K562 (cell line): ENCODE results near the gene NKX1-2. TPM values are rescaled to one million over a fixed set of nuclear protein-coding genes. Genes with fewer than 3 reads are reported as not detected.

Experiments used
- ATAC-seq: fragments of 200-7000 bp; cut with Tn5 transposase; 3 replicates; pipeline ENCODE4 v1.9.1; 2020; ENCODE audit warnings: moderate library complexity
- BruUV-seq: library from RNA; stranded (reverse); fragments of 400-500 nt; replicated peaks from 2 replicates; lab custom pipeline; 2021; lab: Mats Ljungman, UMichigan
- CTCF ChIA-PET: fragments of 300-600 bp; formaldehyde crosslinking; extraction: SDS; loops from one replicate; lab custom pipeline; 2021; ENCODE audit warnings: low intra/inter-chr PET ratio; lab: Yijun Ruan, JAX
- POLR2A ChIA-PET: fragments of 300-600, 350-650 bp; sonication (Branson Sonifier 250); formaldehyde crosslinking; extraction: SDS; loops from one replicate; lab custom pipeline; 2021; ENCODE audit warnings: antibody characterized with exemption, inconsistent platforms; lab: Yijun Ruan, JAX
- DNase-seq, 4 experiments: peaks; one replicate each; pipeline versions ENCODE4 v3.0.0 to v3.0.0-alpha.2; 2011 to 2018; ENCODE audit warnings: low spot score in 3 of 4, mixed read lengths in 3 of 4; ENCODE audit errors: extremely low read depth in 1 of 4
- FAIRE-seq: peaks from 2 replicates; lab custom pipeline; 2011; peaks lifted over from hg19 to GRCh38; lab: Jason Lieb, UNC
- H2AFZ ChIP-seq: 2 replicates; pipeline ENCODE4 v1.6.0; 2011; ENCODE audit warnings: low read depth, low read length, control low read depth, inconsistent platforms
- H3K27ac ChIP-seq: fragments of 200-600 bp; 3 replicates; pipeline ENCODE4 v1.8.0; 2011; ENCODE audit warnings: low read depth, mild to moderate bottlenecking, control low read depth, inconsistent platforms, low read length, moderate library complexity, mixed read lengths; ENCODE audit errors: extremely low read depth
- H3K27me3 ChIP-seq, 2 experiments: fragments of 300-600 bp in 1 of 2; 2 replicates in 1 of 2; 3 replicates in 1 of 2; pipeline versions ENCODE4 v1.6.0 to v1.8.0; 2011; ENCODE audit warnings: inconsistent platforms in 2 of 2, low read length in 2 of 2, mild to moderate bottlenecking in 1 of 2, mixed read lengths in 1 of 2, moderate library complexity in 1 of 2; ENCODE audit not compliant: control insufficient read depth in 2 of 2, insufficient read depth in 2 of 2
- H3K36me3 ChIP-seq: fragments of 300-600 bp; 3 replicates; pipeline ENCODE4 v1.8.0; 2011; ENCODE audit warnings: mild to moderate bottlenecking, low read length, inconsistent platforms; ENCODE audit not compliant: control insufficient read depth, insufficient read depth
- H3K4me1 ChIP-seq, 2 experiments: fragments of 200-600 bp in 1 of 2; replicated peaks in 1 of 2; 2 replicates in 1 of 2; 3 replicates in 1 of 2; pipeline versions ENCODE4 v1.5.1 to v1.8.0; 2011; ENCODE audit warnings: inconsistent platforms in 2 of 2, low read length in 2 of 2, mild to moderate bottlenecking in 1 of 2, mixed read lengths in 1 of 2, moderate library complexity in 1 of 2; ENCODE audit not compliant: control insufficient read depth in 2 of 2, insufficient read depth in 2 of 2
- H3K4me2 ChIP-seq: 2 replicates; pipeline ENCODE4 v1.6.1; 2011; ENCODE audit warnings: low read length, control low read depth, inconsistent platforms, mixed read lengths; ENCODE audit not compliant: insufficient read depth
- H3K4me3 ChIP-seq: fragments of 200-600 bp; sonication (generic), shearing (Covaris generic); 2 replicates; pipeline ENCODE4 v1.5.1; 2016; ENCODE audit warnings: control low read depth, inconsistent platforms
- H3K79me2 ChIP-seq: fragments of 200-600 bp; 3 replicates; pipeline ENCODE4 v1.8.0; 2011; ENCODE audit warnings: low read length, inconsistent platforms; ENCODE audit not compliant: control insufficient read depth, insufficient read depth
- H3K9ac ChIP-seq, 2 experiments: 2 replicates each; pipeline versions ENCODE4 v1.6.0 to v1.6.1; 2011; ENCODE audit warnings: low read depth in 2 of 2, low read length in 2 of 2, control low read depth in 1 of 2, inconsistent platforms in 1 of 2, mild to moderate bottlenecking in 1 of 2, mixed read lengths in 1 of 2; ENCODE audit not compliant: insufficient read depth in 1 of 2
- H3K9me1 ChIP-seq: one replicate; pipeline ENCODE4 v1.6.0; 2011; ENCODE audit warnings: inconsistent platforms, mild to moderate bottlenecking, low read length, moderate library complexity; ENCODE audit not compliant: control insufficient read depth, insufficient read depth
- H3K9me3 ChIP-seq: replicated peaks from 2 replicates; pipeline ENCODE4 v1.5.1; 2011; ENCODE audit warnings: low read depth, low read length, inconsistent platforms; ENCODE audit not compliant: control insufficient read depth, insufficient read depth
- H4K20me1 ChIP-seq: replicated peaks from 2 replicates; pipeline ENCODE4 v1.6.1; 2011; ENCODE audit warnings: low read length, inconsistent platforms, mixed read lengths; ENCODE audit not compliant: control insufficient read depth, insufficient read depth
- BHLHE40 ChIP-seq: IDR thresholded peaks from 2 replicates; pipeline ENCODE4 v1.6.1; 2011; ENCODE audit warnings: low read length, improper control_type of control experiment
- CEBPB ChIP-seq: fragments of 450-650 bp; IDR thresholded peaks from 2 replicates; pipeline ENCODE4 v1.6.1; 2016; ENCODE audit warnings: missing genetic modification characterization, missing compliant biosample characterization
- ELF2 ChIP-seq: fragments of 250-450 bp; sonication (Bioruptor Pico); IDR thresholded peaks from 2 replicates; pipeline ENCODE4 v1.5.0; 2021; ENCODE audit warnings: mild to moderate bottlenecking
- FOSL1 ChIP-seq: fragments of 200-800 bp; sonication (Bioruptor generic); conservative IDR thresholded peaks from 2 replicates; pipeline ENCODE4 v1.6.1; 2016; ENCODE audit warnings: missing genetic modification characterization, missing compliant biosample characterization
- GATA2 ChIP-seq: sonication (generic); formaldehyde crosslinking; IDR thresholded peaks from 2 replicates; pipeline ENCODE4 v1.4.0; 2020; ENCODE audit warnings: mild to moderate bottlenecking, missing genetic modification reagents
- GMEB1 ChIP-seq: fragments of 250-450 bp; sonication (Bioruptor Pico); IDR thresholded peaks from 2 replicates; pipeline ENCODE4 v1.4.0; 2020; ENCODE audit warnings: mild to moderate bottlenecking
- HMGN3 ChIP-seq: IDR thresholded peaks from 2 replicates; pipeline ENCODE4 v1.6.1; 2011; ENCODE audit warnings: borderline replicate concordance, low read depth, mild to moderate bottlenecking, mixed read lengths, low read length; ENCODE audit not compliant: insufficient read length; ENCODE audit errors: extremely low read depth
- NR2F6 ChIP-seq: fragments of 450-650 bp; formaldehyde crosslinking; IDR thresholded peaks from 2 replicates; pipeline ENCODE4 v1.4.0; 2020; ENCODE audit warnings: mild to moderate bottlenecking
- RBM14 ChIP-seq: fragments of 200-400 bp; formaldehyde crosslinking; IDR thresholded peaks from 2 replicates; pipeline ENCODE4 v1.6.1; 2018; ENCODE audit warnings: low read depth, mild to moderate bottlenecking, low read length, moderate library complexity, borderline replicate concordance; ENCODE audit not compliant: insufficient read depth
- RBM15 ChIP-seq: fragments of 200-400 bp; formaldehyde crosslinking; IDR thresholded peaks from 2 replicates; pipeline ENCODE4 v1.6.1; 2018; ENCODE audit warnings: mild to moderate bottlenecking, low read length, moderate library complexity; ENCODE audit not compliant: insufficient read depth
- SMAD4 ChIP-seq: fragments of 250-450 bp; sonication (Bioruptor Pico); conservative IDR thresholded peaks from 2 replicates; pipeline ENCODE4 v1.8.0; 2021; ENCODE audit warnings: inconsistent platforms, mild to moderate bottlenecking, moderate library complexity
- SMARCA5 ChIP-seq: fragments of 450-650 bp; IDR thresholded peaks from 2 replicates; pipeline ENCODE4 v1.6.1; 2016
- SMARCC2 ChIP-seq: fragments of 450-650 bp; IDR thresholded peaks from 2 replicates; pipeline ENCODE4 v1.6.1; 2017; ENCODE audit warnings: antibody characterized with exemption, moderate library complexity, mild to moderate bottlenecking, low read depth
- SMARCE1 ChIP-seq: fragments of 450-650 bp; IDR thresholded peaks from 2 replicates; pipeline ENCODE4 v1.7.1; 2016; ENCODE audit warnings: mild to moderate bottlenecking
- SRF ChIP-seq, 2 experiments: fragments of 250-450, 450-650 bp in 1 of 2; sonication (Bioruptor Pico) in 1 of 2; sonication (generic) in 1 of 2; formaldehyde crosslinking; IDR thresholded peaks; 2 replicates each; pipeline versions ENCODE4 v1.5.0 to v1.5.1; 2020 to 2022; ENCODE audit warnings: mild to moderate bottlenecking in 1 of 2, missing genetic modification reagents in 1 of 2
- STAT5A ChIP-seq: IDR thresholded peaks from 2 replicates; pipeline ENCODE4 v1.6.1; 2012; ENCODE audit warnings: low read length, inconsistent platforms, borderline replicate concordance
- TBL1XR1 ChIP-seq, 2 experiments: IDR thresholded peaks; 2 replicates each; pipeline ENCODE4 v1.6.1; 2012; ENCODE audit warnings: improper control_type of control experiment in 2 of 2, low read length in 2 of 2, mild to moderate bottlenecking in 1 of 2
- WGBS: fragments of 100-300 bp; shearing (Covaris generic); methylation state at CpG from one replicate; pipeline ENCODE4 v1.1.6; 2016; ENCODE audit warnings: low coverage, mixed read lengths; ENCODE audit not compliant: insufficient coverage; ENCODE audit errors: missing lambda C conversion rate; 5-methylcytosine and 5-hydroxymethylcytosine counted together
- in situ Hi-C: fragments of 300-500 bp; cut with MboI; formaldehyde crosslinking; loops from 4 replicates; pipeline ENCODE4 v1.15.0; 2018; ENCODE audit warnings: inconsistent platforms, mixed read lengths
- intact Hi-C: fragments of 100-400 bp; cut with micrococcal nuclease; formaldehyde crosslinking; loops from 2 replicates; pipeline ENCODE4 v1.14.2; 2022
- polyA plus RNA-seq, 8 experiments: library from polyadenylated mRNA; depleted of rRNA in 4 of 8; stranded (reverse) in 5 of 8; unstranded in 3 of 8; fragments of >200 nt; fragmentation: Nextera tagmentation in 2 of 8; fragmentation: Illumina TruSeq in 1 of 8; extraction: Ambion mirVana in 2 of 8; extraction: Trizol in 1 of 8; gene quantifications; 2 replicates each; pipeline versions ENCODE4 v1.2.1 to v1.2.3, GENCODE V29; 2011 to 2014; ENCODE audit warnings: inconsistent platforms in 1 of 8, missing spikeins in 1 of 8
- total RNA-seq, 7 experiments: library from RNA; depleted of rRNA in 6 of 7; stranded (reverse); fragments of >200 nt in 6 of 7; fragmentation: Illumina TruSeq in 2 of 7; extraction: Trizol in 2 of 7; gene quantifications; 2 replicates each; pipeline versions ENCODE4 v1.2.1 to v1.2.3, GENCODE V29; 2011 to 2021; ENCODE audit warnings: low replicate concordance in 1 of 7
- TF ChIP-seq, protein P1 (sequence below): fragments of 250-450 bp; sonication (Bioruptor Pico); IDR thresholded peaks from 2 replicates; pipeline ENCODE4 v1.4.0; 2020; ENCODE audit warnings: mild to moderate bottlenecking, moderate library complexity, borderline replicate concordance

Gene NKX1-2
- total and polyA plus RNA-seq, 9 of the 15 experiments (the other 6 are each of a cell fraction or from before 2014, with no cell fraction given) = not detected

DNA sequence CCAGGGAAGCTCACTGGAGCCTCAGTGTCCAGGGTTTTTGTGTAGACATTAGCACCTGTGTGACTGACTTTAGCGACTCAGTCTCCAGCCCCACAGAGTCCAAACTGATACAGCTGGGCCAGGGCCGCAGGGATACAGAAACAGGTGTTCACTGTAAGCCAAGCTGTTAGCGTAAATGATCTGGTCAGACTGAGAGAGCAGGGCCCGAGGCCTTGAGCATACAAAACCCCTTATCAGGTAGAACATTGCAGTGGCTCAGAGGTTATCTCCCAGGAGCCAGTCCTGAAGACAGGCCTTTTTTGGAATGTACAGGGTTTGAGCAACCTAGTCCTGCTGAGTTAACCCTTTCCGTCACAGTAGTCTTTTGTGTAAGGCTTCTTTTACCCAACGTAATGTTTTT lies 36.8 kb upstream of the NKX1-2 start:
- no peak overlapping the region for H3K4me3 ChIP-seq
- no peak overlapping the region; the same call in 2 of the 3 replicates for H3K27ac ChIP-seq
- intact Hi-C loops (loop anchor here (5.0 kb wide), 1 partner anchor 64 kb away; no protein-coding TSS in a partner anchor), in situ Hi-C loops (no loop called here)
- no peaks in the 10 kb centered on the region for H4K20me1 ChIP-seq
- peaks cover 8 to 16% of the 10 kb centered on the region in 2 experiments; a peak in 4 of 5 replicates for H3K4me1 ChIP-seq
- no TSS peak for BruUV-seq
- H3K79me2 ChIP-seq = no peaks in the 10 kb centered on the region
- H3K27me3 ChIP-seq = no peaks in the 10 kb centered on the region
- H3K36me3 ChIP-seq = no peaks in the 10 kb centered on the region
- peak; percentile 74 to 85 (median 80) for DNase-seq
- ChIA-PET POLR2A (interaction anchor here (0.6 to 1.6 kb wide), 4 partner anchors 9 to 68 kb away, joined by 3 to 5 read pairs (median 3); partner anchors contain the start of genes LHPP and OAT), CTCF (no interaction called here)
- no peaks in the 10 kb centered on the region; the same call in 1 of the 2 replicates for H3K9me3 ChIP-seq
- WGBS = 9% methylated on average over 6 of the region's 6 CpGs
- FAIRE-seq = peak; percentile 98
- no peak overlapping the region for H3K9ac ChIP-seq
- H2AFZ ChIP-seq = no peak overlapping the region
- H3K4me2 ChIP-seq = peak overlapping the region; percentile 39
- peak; percentile 94 for ATAC-seq
- H3K9me1 ChIP-seq = no peaks in the 10 kb centered on the region
- 0 out of 2 replicates have a peak, but pooled peaks have one; percentile 15 for TF ChIP-seq FOSL1 (tag)
- 0 out of 2 replicates have a peak, but pooled peaks have one; percentile 38 for TF ChIP-seq SMAD4
- TF ChIP-seq RBM14 = no peak
- 0 out of 2 replicates have a peak, but pooled peaks have one; percentile 32 for TF ChIP-seq SMARCC2
- TF ChIP-seq SMARCE1 = no peak
- TF ChIP-seq BHLHE40 = no peak
- TF ChIP-seq GMEB1 = no peak
- TF ChIP-seq, protein P1, sequence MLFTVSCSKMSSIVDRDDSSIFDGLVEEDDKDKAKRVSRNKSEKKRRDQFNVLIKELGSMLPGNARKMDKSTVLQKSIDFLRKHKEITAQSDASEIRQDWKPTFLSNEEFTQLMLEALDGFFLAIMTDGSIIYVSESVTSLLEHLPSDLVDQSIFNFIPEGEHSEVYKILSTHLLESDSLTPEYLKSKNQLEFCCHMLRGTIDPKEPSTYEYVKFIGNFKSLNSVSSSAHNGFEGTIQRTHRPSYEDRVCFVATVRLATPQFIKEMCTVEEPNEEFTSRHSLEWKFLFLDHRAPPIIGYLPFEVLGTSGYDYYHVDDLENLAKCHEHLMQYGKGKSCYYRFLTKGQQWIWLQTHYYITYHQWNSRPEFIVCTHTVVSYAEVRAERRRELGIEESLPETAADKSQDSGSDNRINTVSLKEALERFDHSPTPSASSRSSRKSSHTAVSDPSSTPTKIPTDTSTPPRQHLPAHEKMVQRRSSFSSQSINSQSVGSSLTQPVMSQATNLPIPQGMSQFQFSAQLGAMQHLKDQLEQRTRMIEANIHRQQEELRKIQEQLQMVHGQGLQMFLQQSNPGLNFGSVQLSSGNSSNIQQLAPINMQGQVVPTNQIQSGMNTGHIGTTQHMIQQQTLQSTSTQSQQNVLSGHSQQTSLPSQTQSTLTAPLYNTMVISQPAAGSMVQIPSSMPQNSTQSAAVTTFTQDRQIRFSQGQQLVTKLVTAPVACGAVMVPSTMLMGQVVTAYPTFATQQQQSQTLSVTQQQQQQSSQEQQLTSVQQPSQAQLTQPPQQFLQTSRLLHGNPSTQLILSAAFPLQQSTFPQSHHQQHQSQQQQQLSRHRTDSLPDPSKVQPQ (CRISPR knock-in tag) = no peak
- TF ChIP-seq SRF (CRISPR knock-in tag; IDR thresholded peaks at IDR 0.05) = peak; percentile 31 to 94; a peak in 2 of 4 replicates
- TF ChIP-seq NR2F6 (CRISPR knock-in tag) = no peak
- TF ChIP-seq ELF2 = no peak
- TF ChIP-seq STAT5A = peak; percentile 69; the same call in 1 of the 2 replicates
- TF ChIP-seq HMGN3 = peak; percentile 69
- peak; percentile 74 to 82; a peak in 3 of 4 replicates for TF ChIP-seq TBL1XR1 (IDR thresholded peaks at IDR 0.05; ENCODE audit: low read length in 2 of 2)
- TF ChIP-seq SMARCA5 = no peak
- TF ChIP-seq GATA2 (CRISPR knock-in tag) = peak; percentile 67; the same call in 1 of the 2 replicates
- TF ChIP-seq RBM15 = no peak
- TF ChIP-seq CEBPB (tag) = peak; percentile 89
